GM12878 (cell line): Measurements from ENCODE around the gene MYO7B.

ENCODE experiments used
- CREB1 ChIP-seq: IDR thresholded peaks from 2 replicates; pipeline ENCODE4 v1.6.1; 2012; ENCODE audit warnings: low read depth, mild to moderate bottlenecking, inconsistent platforms
- EGR1 ChIP-seq, 2 experiments: IDR thresholded peaks; 1 replicate in 1 of 2; 2 replicates in 1 of 2; pipeline ENCODE4 v1.6.1; 2011 to 2012; ENCODE audit warnings: low read depth in 2 of 2, low read length in 2 of 2, borderline replicate concordance in 1 of 2, mild to moderate bottlenecking in 1 of 2, moderate library complexity in 1 of 2
- RCOR1 ChIP-seq: conservative IDR thresholded peaks from 2 replicates; pipeline ENCODE4 v1.6.1; 2012; ENCODE audit warnings: low read depth, low read length, improper control_type of control experiment
- TF ChIP-seq, protein P1 (sequence below): fragments of 450-650 bp; IDR thresholded peaks from 2 replicates; pipeline ENCODE4 v1.6.1; 2018; ENCODE audit warnings: borderline replicate concordance, mild to moderate bottlenecking; ENCODE audit not compliant: partially characterized antibody
- TF ChIP-seq, protein P2 (sequence below), 3 experiments: IDR thresholded peaks in 2 of 3; conservative IDR thresholded peaks in 1 of 3; 2 replicates each; pipeline ENCODE4 v1.5.1; 2011; ENCODE audit warnings: low read depth in 3 of 3, low read length in 3 of 3, mild to moderate bottlenecking in 3 of 3, control low read depth in 2 of 3, moderate library complexity in 2 of 3, inconsistent platforms in 1 of 3, mixed read lengths in 1 of 3; ENCODE audit not compliant: control insufficient read depth in 2 of 3, insufficient read depth in 1 of 3; ENCODE audit errors: extremely low read depth in 1 of 3

GRCh38 chr2:127597046-127597983 lies 61.8 kb downstream of the MYO7B start:
- TF ChIP-seq EGR1 (IDR thresholded peaks at IDR 0.05; ENCODE audit: borderline replicate concordance in 1 of 2, low read depth in 2 of 2, low read length in 2 of 2), result no peak
- TF ChIP-seq, protein P1, sequence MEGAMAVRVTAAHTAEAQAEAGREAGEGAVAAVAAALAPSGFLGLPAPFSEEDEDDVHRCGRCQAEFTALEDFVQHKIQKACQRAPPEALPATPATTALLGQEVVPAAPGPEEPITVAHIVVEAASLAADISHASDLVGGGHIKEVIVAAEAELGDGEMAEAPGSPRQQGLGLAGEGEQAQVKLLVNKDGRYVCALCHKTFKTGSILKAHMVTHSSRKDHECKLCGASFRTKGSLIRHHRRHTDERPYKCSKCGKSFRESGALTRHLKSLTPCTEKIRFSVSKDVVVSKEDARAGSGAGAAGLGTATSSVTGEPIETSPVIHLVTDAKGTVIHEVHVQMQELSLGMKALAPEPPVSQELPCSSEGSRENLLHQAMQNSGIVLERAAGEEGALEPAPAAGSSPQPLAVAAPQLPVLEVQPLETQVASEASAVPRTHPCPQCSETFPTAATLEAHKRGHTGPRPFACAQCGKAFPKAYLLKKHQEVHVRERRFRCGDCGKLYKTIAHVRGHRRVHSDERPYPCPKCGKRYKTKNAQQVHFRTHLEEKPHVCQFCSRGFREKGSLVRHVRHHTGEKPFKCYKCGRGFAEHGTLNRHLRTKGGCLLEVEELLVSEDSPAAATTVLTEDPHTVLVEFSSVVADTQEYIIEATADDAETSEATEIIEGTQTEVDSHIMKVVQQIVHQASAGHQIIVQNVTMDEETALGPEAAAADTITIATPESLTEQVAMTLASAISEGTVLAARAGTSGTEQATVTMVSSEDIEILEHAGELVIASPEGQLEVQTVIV, result no peak
- no peak for TF ChIP-seq RCOR1
- TF ChIP-seq, protein P2, sequence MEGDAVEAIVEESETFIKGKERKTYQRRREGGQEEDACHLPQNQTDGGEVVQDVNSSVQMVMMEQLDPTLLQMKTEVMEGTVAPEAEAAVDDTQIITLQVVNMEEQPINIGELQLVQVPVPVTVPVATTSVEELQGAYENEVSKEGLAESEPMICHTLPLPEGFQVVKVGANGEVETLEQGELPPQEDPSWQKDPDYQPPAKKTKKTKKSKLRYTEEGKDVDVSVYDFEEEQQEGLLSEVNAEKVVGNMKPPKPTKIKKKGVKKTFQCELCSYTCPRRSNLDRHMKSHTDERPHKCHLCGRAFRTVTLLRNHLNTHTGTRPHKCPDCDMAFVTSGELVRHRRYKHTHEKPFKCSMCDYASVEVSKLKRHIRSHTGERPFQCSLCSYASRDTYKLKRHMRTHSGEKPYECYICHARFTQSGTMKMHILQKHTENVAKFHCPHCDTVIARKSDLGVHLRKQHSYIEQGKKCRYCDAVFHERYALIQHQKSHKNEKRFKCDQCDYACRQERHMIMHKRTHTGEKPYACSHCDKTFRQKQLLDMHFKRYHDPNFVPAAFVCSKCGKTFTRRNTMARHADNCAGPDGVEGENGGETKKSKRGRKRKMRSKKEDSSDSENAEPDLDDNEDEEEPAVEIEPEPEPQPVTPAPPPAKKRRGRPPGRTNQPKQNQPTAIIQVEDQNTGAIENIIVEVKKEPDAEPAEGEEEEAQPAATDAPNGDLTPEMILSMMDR (IDR thresholded peaks at IDR 0.05 in 2 of 3, conservative IDR thresholded peaks at IDR 0.05 in 1 of 3; ENCODE audit: control insufficient read depth in 2 of 3, extremely low read depth in 1 of 3, insufficient read depth in 1 of 3, low read depth in 3 of 3, low read length in 3 of 3), result no peak
- TF ChIP-seq CREB1, result no peak
